K562 (cell line): ENCODE data around the gene SEPHS2. TPM values are rescaled to one million over a fixed set of nuclear protein-coding genes. Genes with fewer than 3 reads are reported as not detected.

Source experiments
- ATAC-seq: fragments of 200-7000 bp; cut with Tn5 transposase; 3 replicates; pipeline ENCODE4 v1.9.1; 2020; ENCODE audit warnings: moderate library complexity
- BruUV-seq: library from RNA; stranded (reverse); fragments of 400-500 nt; replicated peaks from 2 replicates; lab custom pipeline; 2021; lab: Mats Ljungman, UMichigan
- CTCF ChIA-PET: fragments of 300-600 bp; formaldehyde crosslinking; extraction: SDS; loops from one replicate; lab custom pipeline; 2021; ENCODE audit warnings: low intra/inter-chr PET ratio; lab: Yijun Ruan, JAX
- POLR2A ChIA-PET: fragments of 300-600, 350-650 bp; sonication (Branson Sonifier 250); formaldehyde crosslinking; extraction: SDS; loops from one replicate; lab custom pipeline; 2021; ENCODE audit warnings: antibody characterized with exemption, inconsistent platforms; lab: Yijun Ruan, JAX
- DNase-seq, 4 experiments: peaks; one replicate each; pipeline versions ENCODE4 v3.0.0 to v3.0.0-alpha.2; 2011 to 2018; ENCODE audit warnings: low spot score in 3 of 4, mixed read lengths in 3 of 4; ENCODE audit errors: extremely low read depth in 1 of 4
- FAIRE-seq: peaks from 2 replicates; lab custom pipeline; 2011; peaks lifted over from hg19 to GRCh38; lab: Jason Lieb, UNC
- H2AFZ ChIP-seq: 2 replicates; pipeline ENCODE4 v1.6.0; 2011; ENCODE audit warnings: low read depth, low read length, control low read depth, inconsistent platforms
- H3K27ac ChIP-seq: fragments of 200-600 bp; 3 replicates; pipeline ENCODE4 v1.8.0; 2011; ENCODE audit warnings: low read depth, mild to moderate bottlenecking, control low read depth, inconsistent platforms, low read length, moderate library complexity, mixed read lengths; ENCODE audit errors: extremely low read depth
- H3K27me3 ChIP-seq, 2 experiments: fragments of 300-600 bp in 1 of 2; 2 replicates in 1 of 2; 3 replicates in 1 of 2; pipeline versions ENCODE4 v1.6.0 to v1.8.0; 2011; ENCODE audit warnings: inconsistent platforms in 2 of 2, low read length in 2 of 2, mild to moderate bottlenecking in 1 of 2, mixed read lengths in 1 of 2, moderate library complexity in 1 of 2; ENCODE audit not compliant: control insufficient read depth in 2 of 2, insufficient read depth in 2 of 2
- H3K36me3 ChIP-seq: fragments of 300-600 bp; 3 replicates; pipeline ENCODE4 v1.8.0; 2011; ENCODE audit warnings: mild to moderate bottlenecking, low read length, inconsistent platforms; ENCODE audit not compliant: control insufficient read depth, insufficient read depth
- H3K4me1 ChIP-seq, 2 experiments: fragments of 200-600 bp in 1 of 2; replicated peaks in 1 of 2; 2 replicates in 1 of 2; 3 replicates in 1 of 2; pipeline versions ENCODE4 v1.5.1 to v1.8.0; 2011; ENCODE audit warnings: inconsistent platforms in 2 of 2, low read length in 2 of 2, mild to moderate bottlenecking in 1 of 2, mixed read lengths in 1 of 2, moderate library complexity in 1 of 2; ENCODE audit not compliant: control insufficient read depth in 2 of 2, insufficient read depth in 2 of 2
- H3K4me2 ChIP-seq: 2 replicates; pipeline ENCODE4 v1.6.1; 2011; ENCODE audit warnings: low read length, control low read depth, inconsistent platforms, mixed read lengths; ENCODE audit not compliant: insufficient read depth
- H3K4me3 ChIP-seq: fragments of 200-600 bp; sonication (generic), shearing (Covaris generic); 2 replicates; pipeline ENCODE4 v1.5.1; 2016; ENCODE audit warnings: control low read depth, inconsistent platforms
- H3K79me2 ChIP-seq: fragments of 200-600 bp; 3 replicates; pipeline ENCODE4 v1.8.0; 2011; ENCODE audit warnings: low read length, inconsistent platforms; ENCODE audit not compliant: control insufficient read depth, insufficient read depth
- H3K9ac ChIP-seq, 2 experiments: 2 replicates each; pipeline versions ENCODE4 v1.6.0 to v1.6.1; 2011; ENCODE audit warnings: low read depth in 2 of 2, low read length in 2 of 2, control low read depth in 1 of 2, inconsistent platforms in 1 of 2, mild to moderate bottlenecking in 1 of 2, mixed read lengths in 1 of 2; ENCODE audit not compliant: insufficient read depth in 1 of 2
- H3K9me1 ChIP-seq: one replicate; pipeline ENCODE4 v1.6.0; 2011; ENCODE audit warnings: inconsistent platforms, mild to moderate bottlenecking, low read length, moderate library complexity; ENCODE audit not compliant: control insufficient read depth, insufficient read depth
- H3K9me3 ChIP-seq: replicated peaks from 2 replicates; pipeline ENCODE4 v1.5.1; 2011; ENCODE audit warnings: low read depth, low read length, inconsistent platforms; ENCODE audit not compliant: control insufficient read depth, insufficient read depth
- H4K20me1 ChIP-seq: replicated peaks from 2 replicates; pipeline ENCODE4 v1.6.1; 2011; ENCODE audit warnings: low read length, inconsistent platforms, mixed read lengths; ENCODE audit not compliant: control insufficient read depth, insufficient read depth
- AFF1 ChIP-seq, 2 experiments: fragments of 450-650 bp; IDR thresholded peaks; 2 replicates each; pipeline ENCODE4 v1.6.1; 2018; ENCODE audit warnings: mild to moderate bottlenecking in 2 of 2, low read depth in 1 of 2; ENCODE audit not compliant: partially characterized antibody in 2 of 2
- CHCHD3 ChIP-seq: fragments of 250-450 bp; sonication (Bioruptor Pico); IDR thresholded peaks from 2 replicates; pipeline ENCODE4 v2.1.2; 2022; ENCODE audit warnings: mild to moderate bottlenecking
- CUX1 ChIP-seq: fragments of 200-800 bp; sonication (Bioruptor generic); IDR thresholded peaks from 2 replicates; pipeline ENCODE4 v1.6.1; 2016; ENCODE audit warnings: missing genetic modification characterization, missing compliant biosample characterization
- ETS2 ChIP-seq: IDR thresholded peaks from 2 replicates; pipeline ENCODE4 v1.6.1; 2016; ENCODE audit warnings: borderline replicate concordance, missing genetic modification characterization, mild to moderate bottlenecking, moderate library complexity, missing compliant biosample characterization; ENCODE audit not compliant: poor library complexity, severe bottlenecking
- IRF2 ChIP-seq: sonication (generic); formaldehyde crosslinking; IDR thresholded peaks from 2 replicates; pipeline ENCODE4 v1.8.1; 2022; ENCODE audit warnings: mild to moderate bottlenecking, missing genetic modification reagents
- NCOA4 ChIP-seq: fragments of 450-650 bp; IDR thresholded peaks from 2 replicates; pipeline ENCODE4 v1.6.1; 2018; ENCODE audit warnings: mild to moderate bottlenecking; ENCODE audit not compliant: partially characterized antibody
- NR0B1 ChIP-seq: fragments of 450-650 bp; IDR thresholded peaks from one replicate; pipeline ENCODE4 v1.6.1; 2018; ENCODE audit warnings: mild to moderate bottlenecking, moderate library complexity; ENCODE audit not compliant: partially characterized antibody
- RUNX1 ChIP-seq: sonication (generic); IDR thresholded peaks from 2 replicates; pipeline ENCODE4 v1.6.1; 2016; ENCODE audit warnings: antibody characterized with exemption, low read depth
- SMAD2 ChIP-seq: fragments of 150-350 bp; IDR thresholded peaks from 2 replicates; pipeline ENCODE4 v1.6.1; 2014; ENCODE audit warnings: low read depth, mild to moderate bottlenecking, low read length
- SRSF1 ChIP-seq: fragments of 200-400 bp; formaldehyde crosslinking; IDR thresholded peaks from 2 replicates; pipeline ENCODE4 v1.6.1; 2017; ENCODE audit warnings: mild to moderate bottlenecking, low read depth, low read length, moderate library complexity
- TBL1XR1 ChIP-seq, 2 experiments: IDR thresholded peaks; 2 replicates each; pipeline ENCODE4 v1.6.1; 2012; ENCODE audit warnings: improper control_type of control experiment in 2 of 2, low read length in 2 of 2, mild to moderate bottlenecking in 1 of 2
- WGBS: fragments of 100-300 bp; shearing (Covaris generic); methylation state at CpG from one replicate; pipeline ENCODE4 v1.1.6; 2016; ENCODE audit warnings: low coverage, mixed read lengths; ENCODE audit not compliant: insufficient coverage; ENCODE audit errors: missing lambda C conversion rate; 5-methylcytosine and 5-hydroxymethylcytosine counted together
- in situ Hi-C: fragments of 300-500 bp; cut with MboI; formaldehyde crosslinking; loops from 4 replicates; pipeline ENCODE4 v1.15.0; 2018; ENCODE audit warnings: inconsistent platforms, mixed read lengths
- intact Hi-C: fragments of 100-400 bp; cut with micrococcal nuclease; formaldehyde crosslinking; loops from 2 replicates; pipeline ENCODE4 v1.14.2; 2022
- polyA plus RNA-seq, 8 experiments: library from polyadenylated mRNA; depleted of rRNA in 4 of 8; stranded (reverse) in 5 of 8; unstranded in 3 of 8; fragments of >200 nt; fragmentation: Nextera tagmentation in 2 of 8; fragmentation: Illumina TruSeq in 1 of 8; extraction: Ambion mirVana in 2 of 8; extraction: Trizol in 1 of 8; gene quantifications; 2 replicates each; pipeline versions ENCODE4 v1.2.1 to v1.2.3, GENCODE V29; 2011 to 2014; ENCODE audit warnings: inconsistent platforms in 1 of 8, missing spikeins in 1 of 8
- total RNA-seq, 7 experiments: library from RNA; depleted of rRNA in 6 of 7; stranded (reverse); fragments of >200 nt in 6 of 7; fragmentation: Illumina TruSeq in 2 of 7; extraction: Trizol in 2 of 7; gene quantifications; 2 replicates each; pipeline versions ENCODE4 v1.2.1 to v1.2.3, GENCODE V29; 2011 to 2021; ENCODE audit warnings: low replicate concordance in 1 of 7

SEPHS2 gene
- total and polyA plus RNA-seq, 9 of the 15 experiments (the other 6 are each of a cell fraction or from before 2014, with no cell fraction given): 20.9 to 90.6 (median 43.4) TPM

- TF ChIP-seq CUX1 (CRISPR knock-in tag) (no peak), TBL1XR1 (IDR thresholded peaks at IDR 0.05; ENCODE audit: low read length in 2 of 2) (no peak), IRF2 (CRISPR knock-in tag) (no peak), ETS2 (tag) (no peak), NCOA4 (no peak)
- TF ChIP-seq, all 486 proteins: peak for 0
Observed at GRCh38 chr16:30470170-30470512, 24.5 kb upstream of the SEPHS2 start (continued).

- Histone ChIP-seq H3K36me3 (no peaks in the 10 kb centered on the region), H3K4me3 (no peak overlapping the region), H3K27me3 (no peaks in the 10 kb centered on the region), H3K9me3 (no peaks in the 10 kb centered on the region), H3K9me1 (no peaks in the 10 kb centered on the region), H3K4me2 (no peak overlapping the region), H3K79me2 (no peaks in the 10 kb centered on the region), H4K20me1 (no peaks in the 10 kb centered on the region), H2AFZ (no peak overlapping the region), H3K27ac (no peak overlapping the region), H3K4me1 (peaks cover 0 to under 1% of the 10 kb centered on the region in 2 experiments; a peak in 2 of 5 replicates), H3K9ac (no peak overlapping the region)
- FAIRE-seq (no peak), DNase-seq (no peak), ATAC-seq (no peak)
- POLR2A ChIA-PET: no interaction called here
- BruUV-seq: no TSS peak
- intact Hi-C loops: no loop called here
- in situ Hi-C loops: no loop called here
- CTCF ChIA-PET: no interaction called here
- whole genome bisulfite sequencing: 57% methylated on average over 7 of the region's 7 CpGs
- TF ChIP-seq AFF1 (IDR thresholded peaks at IDR 0.05; ENCODE audit: low read depth in 1 of 2, partially characterized antibody in 2 of 2): no peak
- no peak for TF ChIP-seq SMAD2
- TF ChIP-seq RUNX1: no peak
- TF ChIP-seq SRSF1: no peak
- TF ChIP-seq NR0B1: no peak
- TF ChIP-seq CHCHD3: no peak
Observed at GRCh38 chr16:30464078-30464477, 18.4 kb upstream of the SEPHS2 start.
